ENCODE results near the gene KRTAP10-10. TPM values are rescaled to one million over a fixed set of nuclear protein-coding genes. Genes with fewer than 3 reads are reported as not detected.

KRTAP10-10 gene
- total and polyA plus RNA-seq, 4 donors = not detected

GRCh38 chr21:44595524-44595923 lies 41.6 kb upstream of the KRTAP10-10 start:
- no peak for DNase-seq (ENCODE audit: low spot score)
- Histone ChIP-seq H3K9ac (ENCODE audit: low read depth in 1 of 2, low read length in 2 of 2) (no peak overlapping the region), H3K4me1 (ENCODE audit: control insufficient read depth in 4 of 4, insufficient read depth in 4 of 4, low read length in 3 of 4) (peaks cover 1 to 27% (median 16%) of the 10 kb centered on the region in 4 donors), H3K4me3 (ENCODE audit: low read depth in 1 of 3, low read length in 3 of 3) (no peak overlapping the region), H3K27me3 (ENCODE audit: control insufficient read depth in 4 of 4, insufficient read depth in 4 of 4, low read length in 3 of 4) (no peaks in the 10 kb centered on the region), H3K36me3 (ENCODE audit: control insufficient read depth in 4 of 4, insufficient read depth in 3 of 4, low read depth in 1 of 4, low read length in 3 of 4) (no peaks in the 10 kb centered on the region), H3K27ac (ENCODE audit: low read depth in 1 of 2, low read length in 2 of 2) (no peak overlapping the region), H3K9me3 (ENCODE audit: control insufficient read depth in 4 of 4, low read length in 3 of 4) (no peaks in the 10 kb centered on the region)
- WGBS = 92% methylated on average over 6 of the region's 6 CpGs
- TF ChIP-seq EGR1 (IDR thresholded peaks at IDR 0.05; ENCODE audit: low read depth in 2 of 2) (no peak), ZBTB33 (IDR thresholded peaks at IDR 0.05) (no peak), MAX (IDR thresholded peaks at IDR 0.05) (no peak), HNF4G (IDR thresholded peaks at IDR 0.05) (no peak), RXRA (IDR thresholded peaks at IDR 0.05) (no peak), JUND (IDR thresholded peaks at IDR 0.05) (no peak)

- no peak for TF ChIP-seq RAD21 (IDR thresholded peaks at IDR 0.05)
- no peak for TF ChIP-seq TAF1 (conservative IDR thresholded peaks at IDR 0.05)
- TF ChIP-seq CTCF (IDR thresholded peaks at IDR 0.05; ENCODE audit: low read depth, low read length, missing input control) = no peak
- TF ChIP-seq HNF4G (IDR thresholded peaks at IDR 0.05) = no peak
- TF ChIP-seq EGR1 (IDR thresholded peaks at IDR 0.05; ENCODE audit: low read depth in 2 of 2) = no peak
- TF ChIP-seq REST (IDR thresholded peaks at IDR 0.05) = no peak
- no peak for TF ChIP-seq RXRA (IDR thresholded peaks at IDR 0.05)
- TF ChIP-seq NR2F2 (IDR thresholded peaks at IDR 0.05) = no peak
- no peak for TF ChIP-seq SP1 (IDR thresholded peaks at IDR 0.05)
- TF ChIP-seq MAX (IDR thresholded peaks at IDR 0.05) = no peak
- no peak for TF ChIP-seq ATF3 (IDR thresholded peaks at IDR 0.05)
- TF ChIP-seq ZBTB33 (IDR thresholded peaks at IDR 0.05) = no peak
- Histone ChIP-seq H3K4me1 (ENCODE audit: control insufficient read depth in 4 of 4, insufficient read depth in 4 of 4, low read length in 3 of 4) (peaks cover 1 to 27% (median 16%) of the 10 kb centered on the region in 4 donors), H3K27me3 (ENCODE audit: control insufficient read depth in 4 of 4, insufficient read depth in 4 of 4, low read length in 3 of 4) (no peaks in the 10 kb centered on the region), H3K36me3 (ENCODE audit: control insufficient read depth in 4 of 4, insufficient read depth in 3 of 4, low read depth in 1 of 4, low read length in 3 of 4) (no peaks in the 10 kb centered on the region), H3K4me3 (ENCODE audit: low read depth in 1 of 3, low read length in 3 of 3) (no peak overlapping the region), H3K9ac (ENCODE audit: low read depth in 1 of 2, low read length in 2 of 2) (no peak overlapping the region), H3K27ac (ENCODE audit: low read depth in 1 of 2, low read length in 2 of 2) (no peak overlapping the region), H3K9me3 (ENCODE audit: control insufficient read depth in 4 of 4, low read length in 3 of 4) (no peaks in the 10 kb centered on the region)
- 88% methylated on average over 9 of the region's 9 CpGs for WGBS
- DNase-seq (ENCODE audit: low spot score) = peak; percentile 12
Observed at GRCh38 chr21:44596068-44596725, 41.0 kb upstream of the KRTAP10-10 start.

Measured in liver (tissue), 9 donors.